ENCODE results near the gene TMCC1. TPM values are rescaled to one million over a fixed set of nuclear protein-coding genes. Genes with fewer than 3 reads are reported as not detected.

The TMCC1 gene
- total and polyA plus RNA-seq, 12 donors, result 5.3 to 36.0 (median 27.2) TPM

DNA sequence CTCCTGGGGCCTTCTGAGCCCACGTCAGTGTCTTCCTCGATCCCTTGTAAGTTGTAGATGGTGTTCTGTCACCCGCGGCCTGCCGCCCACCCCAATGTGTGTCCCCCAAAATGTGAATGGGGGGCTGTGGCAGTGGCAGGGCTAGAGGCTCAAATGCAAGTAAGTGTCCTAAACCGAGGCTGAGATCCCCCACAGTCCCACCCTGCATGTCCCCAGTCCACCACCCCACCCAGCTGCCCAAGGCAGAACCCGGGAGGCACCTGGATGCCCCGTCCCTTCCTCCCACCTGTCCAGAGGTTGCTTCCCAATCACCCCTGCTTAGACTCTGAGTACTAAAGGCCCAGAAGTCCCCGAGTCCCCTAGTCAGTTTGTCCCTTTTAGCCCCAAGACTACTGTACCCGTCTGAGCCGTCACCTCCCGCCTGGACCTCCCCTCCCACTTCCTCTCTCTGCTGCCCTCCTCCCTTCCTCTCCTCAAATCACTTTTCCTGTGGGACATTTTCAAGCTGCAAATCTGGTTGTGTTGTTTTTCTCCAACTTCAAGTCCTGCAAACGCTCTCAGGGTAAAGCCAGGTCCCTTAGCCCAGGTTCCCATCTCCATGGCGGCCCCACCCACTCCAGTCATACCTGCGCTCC is 275.2 kb downstream of the TMCC1 start:
- Histone ChIP-seq H3K36me3 (no peaks in the 10 kb centered on the region), H3K4me1 (peaks cover 29 to 100% (median 90%) of the 10 kb centered on the region in 9 donors), H3K4me3 (peak overlapping the region in 1 of 10 donors; percentile 1), H3K9me3 (no peaks in the 10 kb centered on the region), H3K27ac (peak overlapping the region; percentile 27 to 100 (median 84)), H3K27me3 (no peaks in the 10 kb centered on the region)
- WGBS, 2 donors, result 67 to 72% methylated on average over 15 of the region's 15 CpGs
- TF ChIP-seq, protein P1, sequence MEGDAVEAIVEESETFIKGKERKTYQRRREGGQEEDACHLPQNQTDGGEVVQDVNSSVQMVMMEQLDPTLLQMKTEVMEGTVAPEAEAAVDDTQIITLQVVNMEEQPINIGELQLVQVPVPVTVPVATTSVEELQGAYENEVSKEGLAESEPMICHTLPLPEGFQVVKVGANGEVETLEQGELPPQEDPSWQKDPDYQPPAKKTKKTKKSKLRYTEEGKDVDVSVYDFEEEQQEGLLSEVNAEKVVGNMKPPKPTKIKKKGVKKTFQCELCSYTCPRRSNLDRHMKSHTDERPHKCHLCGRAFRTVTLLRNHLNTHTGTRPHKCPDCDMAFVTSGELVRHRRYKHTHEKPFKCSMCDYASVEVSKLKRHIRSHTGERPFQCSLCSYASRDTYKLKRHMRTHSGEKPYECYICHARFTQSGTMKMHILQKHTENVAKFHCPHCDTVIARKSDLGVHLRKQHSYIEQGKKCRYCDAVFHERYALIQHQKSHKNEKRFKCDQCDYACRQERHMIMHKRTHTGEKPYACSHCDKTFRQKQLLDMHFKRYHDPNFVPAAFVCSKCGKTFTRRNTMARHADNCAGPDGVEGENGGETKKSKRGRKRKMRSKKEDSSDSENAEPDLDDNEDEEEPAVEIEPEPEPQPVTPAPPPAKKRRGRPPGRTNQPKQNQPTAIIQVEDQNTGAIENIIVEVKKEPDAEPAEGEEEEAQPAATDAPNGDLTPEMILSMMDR (IDR thresholded peaks at IDR 0.05), result no peak
- peak in 3 of 8 donors; percentile 5 to 18 (median 15) for ATAC-seq
- peak; percentile 31 to 49 for DNase-seq
- intact Hi-C loops (cut with DNase I), result no loop called here

DNA sequence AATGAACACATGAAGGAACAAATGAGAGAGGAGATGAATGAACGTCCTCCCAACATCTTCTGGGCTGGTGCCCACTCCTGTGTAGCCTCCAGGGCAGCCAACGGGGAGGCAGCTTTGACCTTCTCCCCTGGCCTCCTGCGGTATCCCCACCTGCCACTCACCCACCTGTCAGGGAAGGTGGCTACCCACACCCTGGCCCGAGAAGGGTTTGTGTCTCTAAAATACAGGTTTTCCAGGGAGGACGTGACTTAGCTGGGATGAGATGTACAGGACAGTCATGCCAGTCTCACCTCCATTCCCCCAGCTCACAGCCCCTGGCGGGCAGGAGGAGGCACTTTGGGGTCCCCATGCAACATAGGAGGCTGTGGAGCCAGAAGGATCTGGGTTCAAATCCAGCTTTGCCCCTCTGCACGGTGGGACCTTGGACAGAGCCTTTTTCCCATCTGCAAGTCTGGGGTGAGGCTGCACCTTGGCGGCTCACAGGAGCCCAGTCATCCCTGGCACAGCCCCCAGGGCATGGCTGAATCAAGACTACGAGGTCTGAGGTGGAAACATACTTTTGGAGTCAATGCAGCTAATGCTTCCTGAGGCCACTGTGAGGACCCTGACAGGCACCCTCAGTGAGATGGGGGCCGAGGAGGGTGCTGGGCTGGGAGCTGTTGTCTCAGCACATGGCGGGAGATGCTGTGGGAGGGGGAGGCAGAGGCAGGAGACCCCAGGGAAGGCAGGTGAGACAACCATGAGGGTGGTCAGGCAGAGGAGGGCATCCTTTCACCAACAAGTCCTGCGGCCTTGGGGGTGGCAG is 275.9 kb downstream of the TMCC1 start:
- Histone ChIP-seq H3K9me3 (no peaks in the 10 kb centered on the region), H3K36me3 (no peaks in the 10 kb centered on the region), H3K4me1 (peaks cover 23 to 100% (median 90%) of the 10 kb centered on the region in 9 donors), H3K27me3 (no peaks in the 10 kb centered on the region), H3K27ac (peak overlapping the region; percentile 27 to 100 (median 84)), H3K4me3 (no peak overlapping the region)
- ATAC-seq (no peak), DNase-seq (peak; percentile 11 to 13)
- 86 to 87% methylated on average over 12 of the region's 12 CpGs for WGBS, 2 donors
- intact Hi-C loops (cut with DNase I), result no loop called here
- TF ChIP-seq, protein P1 (IDR thresholded peaks at IDR 0.05), result no peak

GRCh38 chr3:129616713-129617112 is 276.8 kb downstream of the TMCC1 start:
- ATAC-seq, result peak; percentile 25 to 59 (median 31)
- H3K36me3 ChIP-seq, result no peaks in the 10 kb centered on the region
- H3K4me3 ChIP-seq, result no peak overlapping the region
- no peaks in the 10 kb centered on the region for H3K27me3 ChIP-seq
- peak; percentile 22 to 60 for DNase-seq
- H3K9me3 ChIP-seq, result no peaks in the 10 kb centered on the region
- peaks cover 29 to 100% (median 90%) of the 10 kb centered on the region in 9 donors for H3K4me1 ChIP-seq
- TF ChIP-seq, protein P1 (IDR thresholded peaks at IDR 0.05), result no peak
- WGBS, 2 donors, result 39 to 64% methylated on average over 5 of the region's 5 CpGs
- peak overlapping the region; percentile 43 to 100 (median 84) for H3K27ac ChIP-seq
- intact Hi-C loops (cut with DNase I), result no loop called here

GRCh38 chr3:129616291-129616690 is 277.2 kb downstream of the TMCC1 start:
- Histone ChIP-seq H3K4me1 (peaks cover 33 to 100% (median 90%) of the 10 kb centered on the region in 9 donors), H3K27ac (peak overlapping the region; percentile 43 to 100 (median 84)), H3K36me3 (no peaks in the 10 kb centered on the region), H3K27me3 (no peaks in the 10 kb centered on the region), H3K9me3 (no peaks in the 10 kb centered on the region), H3K4me3 (no peak overlapping the region)
- DNase-seq (peak in 1 of 2 donors; percentile 27), ATAC-seq (no peak)
- TF ChIP-seq, protein P1 (IDR thresholded peaks at IDR 0.05), result no peak
- WGBS, 2 donors, result 62 to 66% methylated on average over 8 of the region's 8 CpGs
- intact Hi-C loops (cut with DNase I), result no loop called here
